Measurements from ENCODE around the gene PPFIA1.

The PPFIA1 gene

GRCh38 chr11:70265341-70265740 lies 5.1 kb upstream of the PPFIA1 start:
- H3K4me3 ChIP-seq (ENCODE audit: low read depth, low read length), result no peak overlapping the region
- TF ChIP-seq, protein P1, sequence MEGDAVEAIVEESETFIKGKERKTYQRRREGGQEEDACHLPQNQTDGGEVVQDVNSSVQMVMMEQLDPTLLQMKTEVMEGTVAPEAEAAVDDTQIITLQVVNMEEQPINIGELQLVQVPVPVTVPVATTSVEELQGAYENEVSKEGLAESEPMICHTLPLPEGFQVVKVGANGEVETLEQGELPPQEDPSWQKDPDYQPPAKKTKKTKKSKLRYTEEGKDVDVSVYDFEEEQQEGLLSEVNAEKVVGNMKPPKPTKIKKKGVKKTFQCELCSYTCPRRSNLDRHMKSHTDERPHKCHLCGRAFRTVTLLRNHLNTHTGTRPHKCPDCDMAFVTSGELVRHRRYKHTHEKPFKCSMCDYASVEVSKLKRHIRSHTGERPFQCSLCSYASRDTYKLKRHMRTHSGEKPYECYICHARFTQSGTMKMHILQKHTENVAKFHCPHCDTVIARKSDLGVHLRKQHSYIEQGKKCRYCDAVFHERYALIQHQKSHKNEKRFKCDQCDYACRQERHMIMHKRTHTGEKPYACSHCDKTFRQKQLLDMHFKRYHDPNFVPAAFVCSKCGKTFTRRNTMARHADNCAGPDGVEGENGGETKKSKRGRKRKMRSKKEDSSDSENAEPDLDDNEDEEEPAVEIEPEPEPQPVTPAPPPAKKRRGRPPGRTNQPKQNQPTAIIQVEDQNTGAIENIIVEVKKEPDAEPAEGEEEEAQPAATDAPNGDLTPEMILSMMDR (IDR thresholded peaks at IDR 0.05; ENCODE audit: borderline replicate concordance, insufficient read depth, low read depth, low read length), result no peak

DNA sequence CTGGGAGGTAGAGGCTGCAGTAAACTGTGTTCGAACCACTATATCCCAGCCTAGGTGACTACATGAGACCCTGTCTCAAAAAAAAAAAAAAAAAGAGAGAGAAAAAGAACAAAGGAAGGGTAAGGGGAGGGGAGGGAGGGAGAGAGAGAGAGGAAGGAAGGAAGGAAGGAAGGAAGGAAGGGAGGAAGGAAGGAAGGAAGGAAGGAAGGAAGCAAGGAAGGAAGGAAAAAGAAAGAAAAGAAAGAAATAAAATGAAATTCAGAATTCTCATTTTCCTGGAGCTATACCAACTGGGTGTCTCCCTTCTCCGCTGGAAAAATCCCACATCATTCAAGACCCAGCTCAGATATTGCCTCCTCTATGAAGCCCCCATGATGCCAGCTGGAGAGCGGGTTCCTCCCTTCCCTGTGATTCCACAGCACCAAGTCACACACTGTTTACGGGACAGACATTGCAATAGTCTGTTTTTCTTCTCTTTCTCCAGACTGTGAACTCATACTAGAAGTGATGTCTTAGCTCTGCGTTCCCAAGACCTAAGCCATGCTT lies 3.0 kb upstream of the PPFIA1 start:
- TF ChIP-seq, protein P1 (IDR thresholded peaks at IDR 0.05; ENCODE audit: borderline replicate concordance, insufficient read depth, low read depth, low read length), result no peak

GRCh38 chr11:70268526-70268925 lies 2.0 kb upstream of the PPFIA1 start:
- no peak overlapping the region for H3K4me3 ChIP-seq (ENCODE audit: low read depth, low read length)
- TF ChIP-seq, protein P1 (IDR thresholded peaks at IDR 0.05; ENCODE audit: borderline replicate concordance, insufficient read depth, low read depth, low read length), result no peak

More for the DNA sequence above, 3.0 kb upstream of the PPFIA1 start:
- no peak overlapping the region for H3K4me3 ChIP-seq (ENCODE audit: low read depth, low read length)

DNA sequence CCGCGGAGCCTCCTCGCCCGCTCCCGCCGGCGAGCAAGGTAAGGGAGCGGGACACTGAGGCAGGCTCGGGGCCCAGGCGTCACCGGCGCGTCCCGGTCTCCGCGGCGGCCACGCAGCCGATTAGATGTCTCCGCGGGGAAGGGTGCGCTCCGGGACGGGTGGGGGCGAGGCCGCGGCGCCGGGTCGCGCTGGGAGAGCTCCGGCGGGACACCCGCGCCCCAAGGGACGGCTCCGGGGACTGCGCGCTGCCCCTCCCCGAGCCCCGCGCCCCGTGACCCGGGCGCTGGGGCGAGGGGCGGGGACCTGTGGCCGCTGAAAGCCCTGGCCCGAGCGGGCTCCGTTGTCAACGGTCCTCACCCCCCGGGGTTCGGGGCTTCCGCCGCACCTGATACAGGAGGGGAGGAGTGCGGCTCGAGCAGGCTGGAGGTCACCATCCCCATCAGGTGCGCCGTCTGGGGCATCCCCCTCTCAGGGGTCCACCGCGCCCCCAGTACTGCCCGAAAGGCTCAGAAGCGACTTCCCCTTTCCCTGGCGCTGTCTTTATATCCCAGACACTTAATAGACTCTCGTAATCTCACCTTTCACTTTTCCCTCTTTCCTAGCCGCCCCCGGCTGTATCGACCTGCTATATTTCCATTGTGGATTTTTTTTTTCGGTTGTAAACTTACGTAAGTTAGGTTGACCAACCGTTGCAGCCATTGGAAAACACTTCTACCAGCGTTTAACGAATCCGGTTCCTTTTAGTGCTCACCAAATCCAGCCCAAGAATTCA lies 573 bp downstream of the PPFIA1 start:
- peak overlapping the region; percentile 95 for H3K4me3 ChIP-seq (ENCODE audit: low read depth, low read length)
- TF ChIP-seq, protein P1 (IDR thresholded peaks at IDR 0.05; ENCODE audit: borderline replicate concordance, insufficient read depth, low read depth, low read length), result peak; percentile 28; the same call in 1 of the 2 replicates

- H3K4me3 ChIP-seq (ENCODE audit: low read depth, low read length), result peak overlapping the region; percentile 95
- TF ChIP-seq, protein P1 (IDR thresholded peaks at IDR 0.05; ENCODE audit: borderline replicate concordance, insufficient read depth, low read depth, low read length), result no peak
These were observed 1.1 kb downstream of the PPFIA1 start for GRCh38 chr11:70271649-70271953.

DNA sequence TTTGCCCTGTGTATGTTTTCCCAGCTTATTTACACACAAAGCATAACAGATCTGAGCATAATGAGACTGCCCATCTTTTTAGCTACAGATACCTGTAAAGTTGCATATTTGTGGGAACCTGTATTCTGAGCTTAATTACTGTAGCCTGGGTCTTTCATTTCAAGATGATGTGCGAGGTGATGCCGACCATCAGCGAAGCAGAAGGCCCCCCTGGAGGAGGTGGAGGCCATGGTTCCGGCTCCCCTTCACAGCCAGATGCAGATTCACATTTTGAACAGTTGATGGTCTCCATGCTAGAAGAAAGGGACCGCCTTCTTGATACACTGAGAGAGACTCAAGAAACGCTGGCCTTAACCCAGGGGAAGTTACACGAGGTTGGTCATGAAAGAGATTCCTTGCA lies 1.5 kb downstream of the PPFIA1 start:
- no peak overlapping the region for H3K4me3 ChIP-seq (ENCODE audit: low read depth, low read length)
- TF ChIP-seq, protein P1 (IDR thresholded peaks at IDR 0.05; ENCODE audit: borderline replicate concordance, insufficient read depth, low read depth, low read length), result no peak

DNA sequence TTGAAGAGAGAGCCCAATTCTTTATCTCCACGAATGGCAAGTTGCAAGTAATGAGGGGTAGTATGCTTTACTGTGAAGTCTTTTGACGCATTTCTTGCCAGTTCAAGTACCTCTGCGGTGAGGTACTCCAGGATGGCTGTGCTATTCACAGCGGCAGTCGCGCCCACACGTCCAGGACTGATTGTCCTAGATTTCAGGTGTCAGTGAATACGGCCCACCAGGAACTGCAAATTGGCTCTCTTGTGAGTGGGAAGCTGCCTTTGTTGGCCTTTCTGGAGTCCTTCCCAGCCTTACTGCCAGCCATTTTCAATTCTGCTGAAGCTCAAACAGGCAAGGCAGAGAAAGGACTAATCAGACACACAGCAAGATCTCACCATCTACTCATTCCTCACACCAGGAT lies 8.5 kb downstream of the PPFIA1 start:
- TF ChIP-seq, protein P1 (IDR thresholded peaks at IDR 0.05; ENCODE audit: borderline replicate concordance, insufficient read depth, low read depth, low read length), result no peak
- no peak overlapping the region for H3K4me3 ChIP-seq (ENCODE audit: low read depth, low read length)
